ENCODE data around the gene PYGO2.
A peak's percentile ranks its signal among the peaks of the same experiment; 100 is the strongest.
"Not testable (repeated sequence)": the region's sequence is repeated elsewhere in the genome, so short reads cannot be mapped to it uniquely, and the experiment has no call there.

PYGO2 gene

GRCh38 chr1:154935749-154936554 lies 25.6 kb downstream of the PYGO2 start:
- Histone ChIP-seq H3K9me3 (ENCODE audit: low read length) (no peaks in the 10 kb centered on the region), H3K4me3 (ENCODE audit: low read length) (peak overlapping the region; percentile 71), H2AFZ (ENCODE audit: low read depth, low read length) (peak overlapping the region; percentile 56), H3K27me3 (ENCODE audit: insufficient read depth, low read length) (no peaks in the 10 kb centered on the region), H3K4me1 (ENCODE audit: insufficient read depth, low read length) (peaks cover 25% of the 10 kb centered on the region), H3K36me3 (ENCODE audit: insufficient read depth, low read length) (peaks cover 3% of the 10 kb centered on the region)

- Histone ChIP-seq H2AFZ (ENCODE audit: low read depth, low read length) (no peak overlapping the region), H3K4me3 (ENCODE audit: low read length) (no peak overlapping the region), H3K9me3 (ENCODE audit: low read length) (no peaks in the 10 kb centered on the region), H3K4me1 (ENCODE audit: insufficient read depth, low read length) (peaks cover 15% of the 10 kb centered on the region), H3K36me3 (ENCODE audit: insufficient read depth, low read length) (peaks cover 3% of the 10 kb centered on the region), H3K27me3 (ENCODE audit: insufficient read depth, low read length) (no peaks in the 10 kb centered on the region)
Observed at GRCh38 chr1:154934358-154934948, 27.1 kb downstream of the PYGO2 start.

GRCh38 chr1:154931940-154932487 lies 29.6 kb downstream of the PYGO2 start:
- H3K9me3 ChIP-seq (ENCODE audit: low read length): no peaks in the 10 kb centered on the region
- peaks cover 7% of the 10 kb centered on the region for H3K4me1 ChIP-seq (ENCODE audit: insufficient read depth, low read length)
- no peak overlapping the region for H3K4me3 ChIP-seq (ENCODE audit: low read length)
- no peak overlapping the region for H2AFZ ChIP-seq (ENCODE audit: low read depth, low read length)
- H3K27me3 ChIP-seq (ENCODE audit: insufficient read depth, low read length): no peaks in the 10 kb centered on the region
- H3K36me3 ChIP-seq (ENCODE audit: insufficient read depth, low read length): peaks cover 18% of the 10 kb centered on the region

GRCh38 chr1:154926201-154926600 lies 35.4 kb downstream of the PYGO2 start:
- Histone ChIP-seq H3K27me3 (ENCODE audit: insufficient read depth, low read length) (no peaks in the 10 kb centered on the region), H3K4me3 (ENCODE audit: low read length) (no peak overlapping the region), H3K9me3 (ENCODE audit: low read length) (peaks cover 3% of the 10 kb centered on the region), H3K4me1 (ENCODE audit: insufficient read depth, low read length) (no peaks in the 10 kb centered on the region), H2AFZ (ENCODE audit: low read depth, low read length) (no peak overlapping the region), H3K36me3 (ENCODE audit: insufficient read depth, low read length) (peaks cover 56% of the 10 kb centered on the region)

- no peaks in the 10 kb centered on the region for H3K4me1 ChIP-seq (ENCODE audit: insufficient read depth, low read length)
- H3K36me3 ChIP-seq (ENCODE audit: insufficient read depth, low read length): peaks cover 56% of the 10 kb centered on the region
- H3K9me3 ChIP-seq (ENCODE audit: low read length): peaks cover 3% of the 10 kb centered on the region
- no peaks in the 10 kb centered on the region for H3K27me3 ChIP-seq (ENCODE audit: insufficient read depth, low read length)
- no peak overlapping the region for H2AFZ ChIP-seq (ENCODE audit: low read depth, low read length)
- H3K4me3 ChIP-seq (ENCODE audit: low read length): no peak overlapping the region
Observed at GRCh38 chr1:154925335-154926170, 36.0 kb downstream of the PYGO2 start.

- Histone ChIP-seq H3K9me3 (ENCODE audit: low read length) (peaks cover 5% of the 10 kb centered on the region), H2AFZ (ENCODE audit: low read depth, low read length) (no peak overlapping the region), H3K4me3 (ENCODE audit: low read length) (no peak overlapping the region), H3K36me3 (ENCODE audit: insufficient read depth, low read length) (peaks cover 51% of the 10 kb centered on the region), H3K4me1 (ENCODE audit: insufficient read depth, low read length) (no peaks in the 10 kb centered on the region), H3K27me3 (ENCODE audit: insufficient read depth, low read length) (no peaks in the 10 kb centered on the region)
Observed at GRCh38 chr1:154923695-154924094, 37.9 kb downstream of the PYGO2 start.

GRCh38 chr1:154913273-154913672 lies 48.3 kb downstream of the PYGO2 start:
- Histone ChIP-seq H3K4me3 (ENCODE audit: low read length) (no peak overlapping the region), H3K27me3 (ENCODE audit: insufficient read depth, low read length) (no peaks in the 10 kb centered on the region), H3K36me3 (ENCODE audit: insufficient read depth, low read length) (no peaks in the 10 kb centered on the region), H3K9me3 (ENCODE audit: low read length) (peaks cover 3% of the 10 kb centered on the region), H3K4me1 (ENCODE audit: insufficient read depth, low read length) (no peaks in the 10 kb centered on the region), H2AFZ (ENCODE audit: low read depth, low read length) (no peak overlapping the region)

GRCh38 chr1:154912755-154913154 lies 48.8 kb downstream of the PYGO2 start:
- Histone ChIP-seq H2AFZ (ENCODE audit: low read depth, low read length) (no peak overlapping the region), H3K27me3 (ENCODE audit: insufficient read depth, low read length) (no peaks in the 10 kb centered on the region), H3K4me1 (ENCODE audit: insufficient read depth, low read length) (no peaks in the 10 kb centered on the region), H3K4me3 (ENCODE audit: low read length) (no peak overlapping the region), H3K9me3 (ENCODE audit: low read length) (peaks cover 3% of the 10 kb centered on the region), H3K36me3 (ENCODE audit: insufficient read depth, low read length) (no peaks in the 10 kb centered on the region)

- H3K36me3 ChIP-seq (ENCODE audit: insufficient read depth, low read length): no peaks in the 10 kb centered on the region
- H3K4me3 ChIP-seq (ENCODE audit: low read length): no peak overlapping the region
Observed at GRCh38 chr1:154911691-154912550, 49.7 kb downstream of the PYGO2 start.

GRCh38 chr1:154910851-154911250 lies 50.7 kb downstream of the PYGO2 start:
- Histone ChIP-seq H3K27me3 (ENCODE audit: insufficient read depth, low read length) (no peaks in the 10 kb centered on the region), H3K36me3 (ENCODE audit: insufficient read depth, low read length) (no peaks in the 10 kb centered on the region), H3K9me3 (ENCODE audit: low read length) (peaks cover 6% of the 10 kb centered on the region), H2AFZ (ENCODE audit: low read depth, low read length) (no peak overlapping the region), H3K4me3 (ENCODE audit: low read length) (no peak overlapping the region), H3K4me1 (ENCODE audit: insufficient read depth, low read length) (no peaks in the 10 kb centered on the region)

More at GRCh38 chr1:154911691-154912550, 49.7 kb downstream of the PYGO2 start:
- Histone ChIP-seq H3K9me3 (ENCODE audit: low read length) (peaks cover 3% of the 10 kb centered on the region), H3K27me3 (ENCODE audit: insufficient read depth, low read length) (no peaks in the 10 kb centered on the region), H3K4me1 (ENCODE audit: insufficient read depth, low read length) (no peaks in the 10 kb centered on the region), H2AFZ (ENCODE audit: low read depth, low read length) (no peak overlapping the region)

GRCh38 chr1:154908937-154909336 lies 52.6 kb downstream of the PYGO2 start:
- no peaks in the 10 kb centered on the region for H3K4me1 ChIP-seq (ENCODE audit: insufficient read depth, low read length)
- H3K36me3 ChIP-seq (ENCODE audit: insufficient read depth, low read length): no peaks in the 10 kb centered on the region
- H3K4me3 ChIP-seq (ENCODE audit: low read length): no peak overlapping the region
- H3K27me3 ChIP-seq (ENCODE audit: insufficient read depth, low read length): no peaks in the 10 kb centered on the region
- H3K9me3 ChIP-seq (ENCODE audit: low read length): peaks cover 6% of the 10 kb centered on the region
- no peak overlapping the region for H2AFZ ChIP-seq (ENCODE audit: low read depth, low read length)

GRCh38 chr1:154908129-154908528 lies 53.5 kb downstream of the PYGO2 start:
- H2AFZ ChIP-seq (ENCODE audit: low read depth, low read length); H3K9me3 ChIP-seq (ENCODE audit: low read length); H3K27me3 ChIP-seq (ENCODE audit: insufficient read depth, low read length); H3K36me3 ChIP-seq (ENCODE audit: insufficient read depth, low read length); H3K4me3 ChIP-seq (ENCODE audit: low read length); H3K4me1 ChIP-seq (ENCODE audit: insufficient read depth, low read length): not testable (repeated sequence)
